Activated T-cell treated with anti-CD3 and anti-CD28 coated beads, Interleukin-2, amount 50 U/mL, for 4 hours (primary cell): ENCODE measurements around the gene PIK3CB. TPM values are rescaled to one million over a fixed set of nuclear protein-coding genes. Genes with fewer than 3 reads are reported as not detected.
A peak's percentile ranks its signal among the peaks of the same experiment; 100 is the strongest.

Experiments
- ATAC-seq, 2 donors: fragments of 200-7000 bp; cut with Tn5 transposase; one replicate each; pipeline ENCODE4 v1.10.0; 2021
- DNase-seq: peaks from one replicate; pipeline ENCODE4 v3.0.0-alpha.2; 2020
- H3K27me3 Mint-ChIP-seq: one replicate; pipeline ENCODE4 v1.8.0; 2021; ENCODE audit warnings: low read depth, mixed read lengths
- H3K36me3 Mint-ChIP-seq: one replicate; pipeline ENCODE4 v1.8.0; 2022; ENCODE audit warnings: mixed read lengths; ENCODE audit not compliant: insufficient read depth
- H3K4me1 Mint-ChIP-seq: one replicate; pipeline ENCODE4 v1.8.0; 2021; ENCODE audit warnings: low read depth, mixed read lengths
- H3K4me3 Mint-ChIP-seq: one replicate; pipeline ENCODE4 v1.8.0; 2021; ENCODE audit warnings: mild to moderate bottlenecking, moderate library complexity, mixed read lengths
- H3K9me3 Mint-ChIP-seq: one replicate; pipeline ENCODE4 v1.8.0; 2021; ENCODE audit warnings: mixed read lengths
- total RNA-seq, 3 donors: library from RNA; stranded (reverse); gene quantifications; one replicate each; pipeline ENCODE4 v1.2.1, GENCODE V29; 2021

PIK3CB gene
- 10 to 100 TPM; 16.1 to 19.0 (median 17.9) TPM for total RNA-seq

GRCh38 chr3:138834596-138835396 is at the start of gene PIK3CB:
Gene PIK3CB (minus strand): TSS chr3:138834928. CDS start chr3:138759343, 75,585 bp downstream.
- H3K4me3 Mint-ChIP-seq, result peak within 1 kb of the TSS; percentile 90
- H3K36me3 Mint-ChIP-seq, result peaks cover 2% of the 10 kb centered on the region
- peaks cover 25% of the 10 kb centered on the region for H3K4me1 Mint-ChIP-seq
- DNase-seq (peak; percentile 84), ATAC-seq (peak; percentile 90 to 93)
- no peaks in the 10 kb centered on the region for H3K9me3 Mint-ChIP-seq
- no peaks in the 10 kb centered on the region for H3K27me3 Mint-ChIP-seq

- no peaks in the 10 kb centered on the region for H3K27me3 Mint-ChIP-seq
- DNase-seq (no peak), ATAC-seq (no peak)
- H3K4me3 Mint-ChIP-seq, result no peak overlapping the region
- no peaks in the 10 kb centered on the region for H3K36me3 Mint-ChIP-seq
- peaks cover 2% of the 10 kb centered on the region for H3K9me3 Mint-ChIP-seq
- no peaks in the 10 kb centered on the region for H3K4me1 Mint-ChIP-seq
Measured at GRCh38 chr3:138881233-138881632, 46.5 kb upstream of the PIK3CB start.

- peaks cover 6% of the 10 kb centered on the region for H3K4me1 Mint-ChIP-seq
- H3K27me3 Mint-ChIP-seq, result no peaks in the 10 kb centered on the region
- no peak overlapping the region for H3K4me3 Mint-ChIP-seq
- no peaks in the 10 kb centered on the region for H3K36me3 Mint-ChIP-seq
- no peak for DNase-seq
- no peak for ATAC-seq
- peaks cover 11% of the 10 kb centered on the region for H3K9me3 Mint-ChIP-seq
Measured at GRCh38 chr3:138879541-138880380, 45.0 kb upstream of the PIK3CB start.

- H3K36me3 Mint-ChIP-seq, result no peaks in the 10 kb centered on the region
- peaks cover 6% of the 10 kb centered on the region for H3K4me1 Mint-ChIP-seq
- DNase-seq, result no peak
- H3K9me3 Mint-ChIP-seq, result peaks cover 11% of the 10 kb centered on the region
- no peaks in the 10 kb centered on the region for H3K27me3 Mint-ChIP-seq
- no peak for ATAC-seq
- H3K4me3 Mint-ChIP-seq, result no peak overlapping the region
Measured at GRCh38 chr3:138877226-138877625, 42.5 kb upstream of the PIK3CB start.

- peaks cover 11% of the 10 kb centered on the region for H3K9me3 Mint-ChIP-seq
- peak overlapping the region; percentile 31 for H3K4me3 Mint-ChIP-seq
- peak; percentile 30 to 61 for ATAC-seq
- no peaks in the 10 kb centered on the region for H3K36me3 Mint-ChIP-seq
- no peaks in the 10 kb centered on the region for H3K27me3 Mint-ChIP-seq
- peaks cover 6% of the 10 kb centered on the region for H3K4me1 Mint-ChIP-seq
- DNase-seq, result no peak
Measured at GRCh38 chr3:138875754-138876664, 41.3 kb upstream of the PIK3CB start.

- H3K9me3 Mint-ChIP-seq, result peaks cover 11% of the 10 kb centered on the region
- no peaks in the 10 kb centered on the region for H3K36me3 Mint-ChIP-seq
- no peaks in the 10 kb centered on the region for H3K27me3 Mint-ChIP-seq
- peak overlapping the region; percentile 31 for H3K4me3 Mint-ChIP-seq
- H3K4me1 Mint-ChIP-seq, result peaks cover 6% of the 10 kb centered on the region
- ATAC-seq, result no peak
- no peak for DNase-seq
Measured at GRCh38 chr3:138875096-138875753, 40.5 kb upstream of the PIK3CB start.

- Mint-ChIP-seq H3K36me3 (no peaks in the 10 kb centered on the region), H3K4me3 (no peak overlapping the region), H3K4me1 (peaks cover 6% of the 10 kb centered on the region), H3K9me3 (peaks cover 11% of the 10 kb centered on the region), H3K27me3 (no peaks in the 10 kb centered on the region)
- DNase-seq (no peak), ATAC-seq (no peak)
Measured at GRCh38 chr3:138873471-138874278, 38.9 kb upstream of the PIK3CB start.

GRCh38 chr3:138872632-138873031 is 37.9 kb upstream of the PIK3CB start:
- no peaks in the 10 kb centered on the region for H3K27me3 Mint-ChIP-seq
- H3K9me3 Mint-ChIP-seq, result peaks cover 11% of the 10 kb centered on the region
- no peaks in the 10 kb centered on the region for H3K36me3 Mint-ChIP-seq
- DNase-seq, result no peak
- peaks cover 6% of the 10 kb centered on the region for H3K4me1 Mint-ChIP-seq
- no peak overlapping the region for H3K4me3 Mint-ChIP-seq
- ATAC-seq, result no peak

GRCh38 chr3:138867996-138868395 is 33.3 kb upstream of the PIK3CB start:
- Mint-ChIP-seq H3K9me3 (no peaks in the 10 kb centered on the region), H3K4me1 (no peaks in the 10 kb centered on the region), H3K36me3 (no peaks in the 10 kb centered on the region), H3K4me3 (no peak overlapping the region), H3K27me3 (no peaks in the 10 kb centered on the region)
- DNase-seq (no peak), ATAC-seq (no peak)

- H3K9me3 Mint-ChIP-seq, result no peaks in the 10 kb centered on the region
- DNase-seq, result no peak
- H3K36me3 Mint-ChIP-seq, result no peaks in the 10 kb centered on the region
- H3K4me3 Mint-ChIP-seq, result no peak overlapping the region
- H3K4me1 Mint-ChIP-seq, result no peaks in the 10 kb centered on the region
- no peaks in the 10 kb centered on the region for H3K27me3 Mint-ChIP-seq
- ATAC-seq, result no peak
Measured at GRCh38 chr3:138863776-138864113, 29.0 kb upstream of the PIK3CB start.

- H3K36me3 Mint-ChIP-seq, result no peaks in the 10 kb centered on the region
- DNase-seq (no peak), ATAC-seq (peak in 1 of 2 donors; percentile 37)
- no peak overlapping the region for H3K4me3 Mint-ChIP-seq
- no peaks in the 10 kb centered on the region for H3K27me3 Mint-ChIP-seq
- H3K4me1 Mint-ChIP-seq, result no peaks in the 10 kb centered on the region
- H3K9me3 Mint-ChIP-seq, result no peaks in the 10 kb centered on the region
Measured at GRCh38 chr3:138862924-138863775, 28.4 kb upstream of the PIK3CB start.

GRCh38 chr3:138862531-138862923 is 27.8 kb upstream of the PIK3CB start:
- no peaks in the 10 kb centered on the region for H3K27me3 Mint-ChIP-seq

More at GRCh38 chr3:138862531-138862923, 27.8 kb upstream of the PIK3CB start:
- no peaks in the 10 kb centered on the region for H3K9me3 Mint-ChIP-seq
- H3K4me3 Mint-ChIP-seq, result no peak overlapping the region
- ATAC-seq (no peak), DNase-seq (no peak)
- H3K4me1 Mint-ChIP-seq, result no peaks in the 10 kb centered on the region
- H3K36me3 Mint-ChIP-seq, result no peaks in the 10 kb centered on the region
